Kidney epithelial cell (primary cell): ENCODE results near the gene BICRAL. TPM values are rescaled to one million over a fixed set of nuclear protein-coding genes. Genes with fewer than 3 reads are reported as not detected.
A peak's percentile ranks its signal among the peaks of the same experiment; 100 is the strongest.
"Not testable (repeated sequence)": the region's sequence is repeated elsewhere in the genome, so short reads cannot be mapped to it uniquely, and the experiment has no call there.

Experiments
- DNase-seq: peaks from one replicate; pipeline ENCODE4 v3.0.0-alpha.2; 2010; ENCODE audit warnings: low read depth
- H3K27me3 ChIP-seq: 2 replicates; pipeline ENCODE4 v1.6.0; 2011; ENCODE audit warnings: low read length; ENCODE audit not compliant: control insufficient read depth, insufficient read depth
- H3K36me3 ChIP-seq: 2 replicates; pipeline ENCODE4 v1.5.1; 2011; ENCODE audit warnings: low read length; ENCODE audit not compliant: control insufficient read depth, insufficient read depth
- H3K4me3 ChIP-seq: 2 replicates; pipeline ENCODE4 v1.5.1; 2011; ENCODE audit warnings: low read depth, mild to moderate bottlenecking, control low read depth, low read length
- total RNA-seq: library from RNA; depleted of rRNA; stranded (reverse); fragments of >200 nt; gene quantifications from 2 replicates; pipeline ENCODE4 v1.2.3, GENCODE V29; 2015
- TF ChIP-seq, protein P1 (sequence below): IDR thresholded peaks from 2 replicates; pipeline ENCODE4 v1.5.1; 2011; ENCODE audit warnings: mild to moderate bottlenecking, moderate library complexity, low read length, control low read depth, inconsistent platforms; ENCODE audit not compliant: insufficient read depth, poor library complexity, severe bottlenecking

Gene BICRAL
- total RNA-seq, 1 donor from 2014 or later, result 5.2 TPM

- no peak for DNase-seq
- Histone ChIP-seq H3K36me3 (no peaks in the 10 kb centered on the region), H3K4me3 (peak overlapping the region; percentile 69), H3K27me3 (no peaks in the 10 kb centered on the region)
- TF ChIP-seq, protein P1, sequence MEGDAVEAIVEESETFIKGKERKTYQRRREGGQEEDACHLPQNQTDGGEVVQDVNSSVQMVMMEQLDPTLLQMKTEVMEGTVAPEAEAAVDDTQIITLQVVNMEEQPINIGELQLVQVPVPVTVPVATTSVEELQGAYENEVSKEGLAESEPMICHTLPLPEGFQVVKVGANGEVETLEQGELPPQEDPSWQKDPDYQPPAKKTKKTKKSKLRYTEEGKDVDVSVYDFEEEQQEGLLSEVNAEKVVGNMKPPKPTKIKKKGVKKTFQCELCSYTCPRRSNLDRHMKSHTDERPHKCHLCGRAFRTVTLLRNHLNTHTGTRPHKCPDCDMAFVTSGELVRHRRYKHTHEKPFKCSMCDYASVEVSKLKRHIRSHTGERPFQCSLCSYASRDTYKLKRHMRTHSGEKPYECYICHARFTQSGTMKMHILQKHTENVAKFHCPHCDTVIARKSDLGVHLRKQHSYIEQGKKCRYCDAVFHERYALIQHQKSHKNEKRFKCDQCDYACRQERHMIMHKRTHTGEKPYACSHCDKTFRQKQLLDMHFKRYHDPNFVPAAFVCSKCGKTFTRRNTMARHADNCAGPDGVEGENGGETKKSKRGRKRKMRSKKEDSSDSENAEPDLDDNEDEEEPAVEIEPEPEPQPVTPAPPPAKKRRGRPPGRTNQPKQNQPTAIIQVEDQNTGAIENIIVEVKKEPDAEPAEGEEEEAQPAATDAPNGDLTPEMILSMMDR, result no peak
These were observed 109.4 kb downstream of the BICRAL start for GRCh38 chr6:42891199-42891722.

DNA sequence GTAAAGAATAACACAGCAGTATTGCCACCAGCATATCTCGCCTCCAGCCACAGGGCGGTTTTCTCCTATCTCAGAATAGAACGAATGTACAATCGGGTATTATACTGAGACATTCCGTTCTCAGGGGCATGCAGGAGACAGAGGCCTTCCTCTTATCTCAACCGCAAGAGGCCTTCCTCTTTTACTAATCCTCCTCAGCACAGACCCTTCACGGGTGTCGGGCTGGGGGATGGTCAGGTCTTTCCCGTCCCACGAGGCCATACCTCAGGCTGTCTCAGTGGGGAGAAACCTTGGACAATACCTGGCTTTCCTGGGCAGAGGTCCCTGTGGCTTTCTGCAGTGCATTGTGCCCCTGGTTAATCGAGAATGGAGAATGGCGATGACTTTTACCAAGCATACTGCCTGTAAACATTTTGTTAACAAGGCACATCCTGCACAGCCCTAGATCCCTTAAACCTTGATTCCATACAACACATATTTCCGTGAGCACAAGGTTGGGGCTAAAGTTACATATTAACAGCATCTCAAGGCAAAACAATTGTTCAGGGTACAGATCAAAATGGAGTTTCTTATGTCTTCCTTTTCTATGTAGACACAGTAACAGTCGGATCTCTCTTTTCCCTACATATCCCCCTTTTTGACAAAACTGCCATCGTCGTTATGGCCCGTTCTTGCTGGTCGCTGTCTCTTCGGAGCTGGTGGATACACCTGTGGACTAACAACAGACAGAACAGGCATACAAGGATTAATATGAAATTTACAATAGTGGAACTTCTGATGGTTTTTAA is 112.4 kb downstream of the BICRAL start:
- DNase-seq, H3K36me3 ChIP-seq: not testable (repeated sequence)

GRCh38 chr6:42896178-42896719 is 114.4 kb downstream of the BICRAL start:
- no peak for DNase-seq
- Histone ChIP-seq H3K27me3 (no peaks in the 10 kb centered on the region), H3K4me3 (no peak overlapping the region), H3K36me3 (no peaks in the 10 kb centered on the region)
- TF ChIP-seq, protein P1, result no peak

More for the DNA sequence above, 112.4 kb downstream of the BICRAL start:
- H3K4me3 ChIP-seq, H3K27me3 ChIP-seq: not testable (repeated sequence)

GRCh38 chr6:42898891-42899361 is 117.1 kb downstream of the BICRAL start:
- TF ChIP-seq, protein P1, result peak; percentile 56
- DNase-seq, result no peak
- H3K36me3 ChIP-seq, result no peaks in the 10 kb centered on the region
- no peaks in the 10 kb centered on the region for H3K27me3 ChIP-seq
- no peak overlapping the region for H3K4me3 ChIP-seq

DNA sequence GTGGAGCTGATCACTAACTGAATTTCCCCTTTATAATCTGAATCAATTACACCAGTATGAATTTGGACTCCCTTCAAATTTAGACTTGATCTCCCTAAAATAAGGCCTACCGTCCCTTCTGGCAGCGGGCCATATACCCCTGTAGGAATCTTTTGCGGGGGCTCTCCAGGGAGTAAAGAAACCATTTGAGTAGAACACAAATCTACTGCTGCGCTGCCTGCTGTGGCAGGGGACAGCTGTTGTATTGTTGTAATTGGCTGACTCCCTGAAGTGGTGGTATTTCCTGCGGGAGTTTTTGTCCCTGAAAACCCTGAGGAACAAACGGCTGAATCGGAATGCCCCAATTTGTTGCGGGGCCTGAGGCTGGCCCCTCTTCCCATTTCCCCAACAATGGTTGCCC is 118.0 kb downstream of the BICRAL start:
- H3K4me3 ChIP-seq, result no peak overlapping the region
- TF ChIP-seq, protein P1, result no peak
- no peaks in the 10 kb centered on the region for H3K27me3 ChIP-seq
- H3K36me3 ChIP-seq, result no peaks in the 10 kb centered on the region
- DNase-seq, result no peak

DNA sequence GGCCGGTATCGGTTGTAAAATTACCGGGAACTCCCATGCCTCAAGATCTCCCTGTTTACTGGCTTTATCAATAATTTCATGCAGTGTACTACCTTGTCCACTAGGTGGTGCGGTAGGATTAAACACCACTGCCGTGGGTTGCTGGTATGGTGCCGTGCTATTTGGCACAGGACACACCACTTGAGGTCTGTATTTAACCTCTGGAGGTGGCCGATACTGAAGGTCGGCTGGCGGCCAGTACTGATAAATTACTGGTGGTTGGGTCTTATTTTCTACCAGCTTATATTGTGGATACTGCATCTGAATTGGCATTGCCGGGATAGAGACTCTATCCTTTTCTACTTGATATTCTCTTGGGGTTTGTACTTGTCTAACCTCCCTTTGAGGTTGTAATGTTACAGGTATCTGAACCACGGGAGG is 119.7 kb downstream of the BICRAL start:
- TF ChIP-seq, protein P1, result peak; percentile 69
- no peak for DNase-seq
- no peaks in the 10 kb centered on the region for H3K36me3 ChIP-seq
- H3K4me3 ChIP-seq, result no peak overlapping the region
- H3K27me3 ChIP-seq, result no peaks in the 10 kb centered on the region

DNA sequence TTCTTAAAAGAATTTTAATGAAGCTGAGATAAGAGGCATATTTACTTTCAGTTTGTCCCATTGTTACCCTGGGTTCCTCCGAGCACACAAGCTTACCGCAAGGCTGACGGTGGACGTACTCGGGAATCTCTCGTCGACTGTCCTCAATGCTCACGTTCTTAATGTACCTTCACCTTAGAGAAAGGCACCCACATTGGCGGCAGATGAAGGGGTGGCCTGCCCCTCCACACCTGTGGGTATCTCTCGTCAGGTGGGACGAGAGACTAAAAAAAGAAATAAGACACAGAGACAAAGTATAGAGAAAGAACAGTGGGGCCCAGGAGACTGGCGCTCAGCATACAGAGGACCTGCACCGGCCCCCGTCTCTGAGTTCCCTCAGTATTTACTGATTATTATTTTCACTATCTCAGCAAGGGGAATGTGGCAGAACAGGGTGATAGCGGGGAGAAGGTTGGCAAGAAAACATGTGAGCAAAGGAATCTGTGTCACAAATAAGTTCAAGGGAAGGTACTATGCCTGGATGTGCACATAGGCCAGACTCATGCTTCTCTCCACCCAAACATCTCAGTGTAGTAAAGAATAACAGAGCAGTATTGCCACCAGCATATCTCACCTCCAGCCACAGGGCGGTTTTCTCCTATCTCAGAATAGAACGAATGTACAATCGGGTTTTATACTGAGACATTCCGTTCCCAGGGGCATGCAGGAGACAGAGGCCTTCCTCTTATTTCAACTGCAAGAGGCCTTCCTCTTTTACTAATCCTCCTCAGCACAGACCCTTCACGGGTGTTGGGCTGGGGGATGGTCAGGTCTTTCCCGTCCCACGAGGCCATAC is 120.8 kb downstream of the BICRAL start:
- H3K27me3 ChIP-seq, H3K36me3 ChIP-seq, H3K4me3 ChIP-seq, DNase-seq: not testable (repeated sequence)
